ENCODE data around the gene HBEGF.
A peak's percentile ranks its signal among the peaks of the same experiment; 100 is the strongest.
"Not testable (repeated sequence)": the region's sequence is repeated elsewhere in the genome, so short reads cannot be mapped to it uniquely, and the experiment has no call there.

HBEGF gene

GRCh38 chr5:140360681-140361479, 14.5 kb upstream of the HBEGF start:
- no peak for DNase-seq

GRCh38 chr5:140360101-140360500, 13.7 kb upstream of the HBEGF start, which contains the start of gene SLC4A9:
SLC4A9 (plus strand) TSS chr5:140360194; CDS start chr5:140360237, 43 bp downstream.
- no peak for DNase-seq

GRCh38 chr5:140358738-140359310, 12.4 kb upstream of the HBEGF start:
- no peak for DNase-seq

GRCh38 chr5:140357726-140358093, 11.3 kb upstream of the HBEGF start:
- peak; percentile 66 for DNase-seq

- DNase-seq, result no peak
Measured at GRCh38 chr5:140356853-140357725, 10.7 kb upstream of the HBEGF start.

GRCh38 chr5:140355546-140355945, 9.1 kb upstream of the HBEGF start:
- DNase-seq, result no peak

GRCh38 chr5:140351609-140352334, 5.4 kb upstream of the HBEGF start:
- peak; percentile 25 for DNase-seq

- no peak for DNase-seq
Measured at GRCh38 chr5:140349244-140349643, 2.8 kb upstream of the HBEGF start.

- peak; percentile 30 for DNase-seq
Measured at GRCh38 chr5:140348104-140348503, 1.7 kb upstream of the HBEGF start.

GRCh38 chr5:140347360-140347759, 957 bp upstream of the HBEGF start:
- DNase-seq, result no peak

GRCh38 chr5:140345919-140346347, 470 bp downstream of the HBEGF start:
- DNase-seq, result no peak

- peak; percentile 44 for DNase-seq
Measured at GRCh38 chr5:140344683-140345423, 1.6 kb downstream of the HBEGF start.

- DNase-seq, result not testable (repeated sequence)
Measured at GRCh38 chr5:140343849-140344248, 2.6 kb downstream of the HBEGF start.

- no peak for DNase-seq
Measured at GRCh38 chr5:140342896-140343295, 3.5 kb downstream of the HBEGF start.

GRCh38 chr5:140342287-140342686, 4.1 kb downstream of the HBEGF start:
- DNase-seq, result peak; percentile 46

GRCh38 chr5:140341591-140341990, 4.8 kb downstream of the HBEGF start:
- no peak for DNase-seq

- no peak for DNase-seq
Measured at GRCh38 chr5:140340605-140341121, 5.7 kb downstream of the HBEGF start.

- no peak for DNase-seq
Measured at GRCh38 chr5:140339636-140340035, 6.8 kb downstream of the HBEGF start.

GRCh38 chr5:140338908-140339307, 7.5 kb downstream of the HBEGF start:
- DNase-seq, result no peak

GRCh38 chr5:140338336-140338735, 8.1 kb downstream of the HBEGF start:
- no peak for DNase-seq

- DNase-seq, result no peak
Measured at GRCh38 chr5:140337880-140338279, 8.5 kb downstream of the HBEGF start.

- no peak for DNase-seq
Measured at GRCh38 chr5:140336388-140336787, 10.0 kb downstream of the HBEGF start.
